ELR (cell line): Measurements from ENCODE around the gene ZDHHC14.

ENCODE experiments used
- DNase-seq: peaks from one replicate; pipeline ENCODE4 v3.0.0-alpha.2; 2015; ENCODE audit warnings: low read depth

The ZDHHC14 gene

DNA sequence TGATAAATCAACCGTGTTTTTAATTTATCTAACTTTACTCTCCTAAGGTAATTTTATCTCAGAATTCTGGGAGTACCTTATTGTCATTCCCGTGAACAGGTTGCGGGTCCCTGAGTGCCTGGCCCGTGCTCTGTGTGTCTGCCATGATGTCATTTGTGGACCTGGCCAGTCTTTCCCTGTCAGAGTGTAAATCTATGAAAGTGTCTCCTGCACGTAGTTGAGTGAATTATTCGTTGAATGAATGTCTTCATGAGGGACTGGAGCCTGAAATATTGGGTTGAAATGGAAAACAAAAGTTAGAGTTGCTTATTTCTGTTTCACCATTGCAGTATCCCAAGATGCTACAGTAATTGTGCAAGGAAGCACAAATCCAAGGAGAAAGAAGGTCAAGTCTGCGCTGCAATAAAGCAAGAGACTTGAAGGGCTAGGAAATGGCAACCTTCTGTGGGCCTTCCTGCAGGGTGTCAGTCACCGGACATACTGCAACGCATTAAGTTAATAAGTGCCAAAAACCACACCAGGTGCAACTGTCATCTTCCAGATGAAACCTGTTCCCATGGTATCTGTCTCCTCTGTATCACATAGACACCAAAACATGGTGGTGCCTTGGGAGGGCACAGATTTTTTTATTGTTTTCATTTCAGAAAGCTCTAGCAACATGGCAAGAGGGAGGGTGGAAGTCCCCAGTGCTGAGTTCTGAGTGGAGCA lies 135.5 kb downstream of the ZDHHC14 start:
- no peak for DNase-seq

- DNase-seq = no peak
Observed at GRCh38 chr6:157517601-157518359, 136.8 kb downstream of the ZDHHC14 start.

DNA sequence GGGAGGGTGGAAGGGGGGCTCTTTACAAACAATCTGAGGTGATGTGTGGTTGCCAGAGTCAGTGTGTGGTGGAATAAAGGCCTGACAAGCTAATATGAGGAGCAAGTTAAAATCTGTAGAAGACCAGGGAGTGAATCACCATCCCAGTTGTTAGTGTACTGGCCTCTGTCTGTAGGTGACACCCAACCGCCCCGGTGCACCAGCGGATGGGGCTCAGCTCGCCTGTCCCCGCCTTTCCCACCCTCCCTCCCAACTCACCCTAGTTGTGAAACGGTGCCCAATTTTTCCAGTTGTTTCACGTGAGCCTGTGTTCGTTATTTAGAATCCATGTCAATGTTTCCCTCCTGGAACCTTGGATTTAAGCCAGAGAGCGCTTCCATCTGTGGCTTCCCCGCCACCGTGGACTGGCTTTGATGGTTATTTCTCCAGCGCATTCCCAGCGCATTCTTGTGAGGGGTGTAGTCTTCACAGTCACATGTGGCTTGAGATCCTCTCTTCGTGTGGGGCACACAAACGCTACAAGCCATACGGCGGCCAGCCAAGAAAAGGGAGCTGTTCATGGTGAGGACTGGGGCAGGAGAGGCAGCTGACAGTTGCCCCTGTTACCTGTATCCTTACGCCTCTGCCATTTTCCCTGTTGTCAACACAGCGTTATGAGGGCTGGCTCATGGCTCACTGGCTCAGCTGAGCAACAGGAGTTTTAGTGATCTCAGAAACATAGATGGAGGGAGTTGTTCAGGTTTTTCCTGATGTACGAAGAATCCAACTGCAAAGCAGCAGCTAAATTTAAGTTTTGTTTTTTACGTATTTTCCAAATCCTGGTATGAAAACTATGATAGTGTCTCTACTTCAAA lies 137.6 kb downstream of the ZDHHC14 start:
- DNase-seq = no peak

DNA sequence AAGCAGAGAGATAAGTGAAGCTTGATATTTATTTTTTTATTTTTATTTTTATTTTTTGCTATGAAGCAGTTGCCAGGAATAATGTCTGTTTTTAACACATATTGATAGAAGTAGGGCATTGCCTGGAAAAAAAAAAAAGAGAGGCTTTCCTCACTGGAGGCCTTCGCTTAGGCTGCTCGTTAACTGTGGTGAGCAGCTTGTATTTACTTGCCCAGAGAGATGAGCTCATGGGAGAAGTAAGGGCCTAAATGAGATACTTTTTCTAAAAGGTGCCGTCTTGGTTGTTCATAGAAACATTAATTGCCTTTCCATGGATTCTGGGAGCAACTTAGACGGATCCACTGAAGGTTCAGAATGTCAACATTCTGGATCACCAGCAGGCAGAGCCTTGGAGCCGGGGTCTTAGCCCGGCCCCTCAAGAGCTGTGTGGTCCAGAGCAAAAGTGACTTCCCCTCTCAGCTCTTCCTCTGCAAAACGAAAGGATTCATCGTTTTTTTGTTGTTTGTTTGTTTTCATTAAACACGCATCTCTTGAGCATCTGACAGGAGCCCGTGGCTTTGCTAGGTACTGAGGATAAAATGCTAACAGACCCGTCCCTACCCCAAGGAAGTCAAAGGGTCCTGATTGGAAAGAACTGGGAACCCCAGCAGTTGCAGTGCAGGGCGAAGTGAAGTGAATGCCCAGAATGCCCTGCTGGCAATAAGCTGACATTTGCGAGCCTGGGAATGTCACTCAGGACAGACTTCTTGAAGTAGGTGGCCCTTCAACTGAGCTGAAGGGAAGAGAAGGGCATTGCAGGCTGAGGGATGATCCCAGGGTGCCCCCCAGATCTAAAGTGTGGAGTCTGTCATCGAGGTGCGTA lies 138.5 kb downstream of the ZDHHC14 start:
- no peak for DNase-seq

- DNase-seq = no peak
Observed at GRCh38 chr6:157520117-157520406, 139.1 kb downstream of the ZDHHC14 start.

- no peak for DNase-seq
Observed at GRCh38 chr6:157520596-157521361, 139.8 kb downstream of the ZDHHC14 start.

- no peak for DNase-seq
Observed at GRCh38 chr6:157521362-157522335, 140.7 kb downstream of the ZDHHC14 start.

DNA sequence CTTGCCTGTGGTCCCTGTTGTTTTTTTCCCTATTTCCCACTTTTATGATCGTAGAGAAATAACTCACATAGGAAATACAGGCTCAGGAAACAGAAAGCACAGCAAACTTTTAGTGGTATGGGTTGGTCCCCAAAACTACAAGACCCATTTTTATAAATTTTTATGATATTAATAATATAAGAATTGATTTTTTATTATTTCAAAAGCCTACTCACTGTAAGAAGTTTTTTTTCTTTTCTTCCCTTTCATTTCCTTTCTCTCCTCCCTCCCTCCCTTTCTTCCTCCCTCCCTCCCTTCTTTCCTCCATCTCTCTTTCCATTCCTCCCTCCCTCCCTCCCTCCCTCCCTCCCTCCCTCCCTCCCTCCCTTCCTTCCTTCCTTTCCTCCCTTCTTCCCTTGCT lies 141.5 kb downstream of the ZDHHC14 start:
- no peak for DNase-seq

DNA sequence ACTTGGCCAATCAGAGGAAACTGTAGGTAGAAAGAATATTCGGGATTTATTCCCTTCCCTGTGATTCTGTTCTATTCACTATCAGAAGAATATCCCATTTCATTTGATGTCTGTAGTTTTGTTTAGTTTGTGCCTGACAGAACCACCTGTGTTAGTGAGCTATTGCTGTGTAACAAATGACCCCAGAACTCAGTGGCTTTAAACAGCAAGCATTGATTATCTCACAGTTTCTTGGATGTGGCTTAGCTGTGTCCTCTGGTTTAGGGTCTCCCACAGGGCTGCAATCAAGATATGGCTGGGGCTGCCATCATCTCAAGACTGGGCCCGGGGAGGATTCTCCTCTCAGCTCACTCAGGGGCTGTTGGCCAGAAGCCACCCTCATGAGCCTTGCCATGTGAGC lies 143.7 kb downstream of the ZDHHC14 start:
- no peak for DNase-seq

GRCh38 chr6:157525292-157525889 lies 144.4 kb downstream of the ZDHHC14 start:
- DNase-seq = no peak

GRCh38 chr6:157525918-157526425 lies 145.0 kb downstream of the ZDHHC14 start:
- DNase-seq = no peak

GRCh38 chr6:157527471-157527907 lies 146.5 kb downstream of the ZDHHC14 start:
- no peak for DNase-seq

DNA sequence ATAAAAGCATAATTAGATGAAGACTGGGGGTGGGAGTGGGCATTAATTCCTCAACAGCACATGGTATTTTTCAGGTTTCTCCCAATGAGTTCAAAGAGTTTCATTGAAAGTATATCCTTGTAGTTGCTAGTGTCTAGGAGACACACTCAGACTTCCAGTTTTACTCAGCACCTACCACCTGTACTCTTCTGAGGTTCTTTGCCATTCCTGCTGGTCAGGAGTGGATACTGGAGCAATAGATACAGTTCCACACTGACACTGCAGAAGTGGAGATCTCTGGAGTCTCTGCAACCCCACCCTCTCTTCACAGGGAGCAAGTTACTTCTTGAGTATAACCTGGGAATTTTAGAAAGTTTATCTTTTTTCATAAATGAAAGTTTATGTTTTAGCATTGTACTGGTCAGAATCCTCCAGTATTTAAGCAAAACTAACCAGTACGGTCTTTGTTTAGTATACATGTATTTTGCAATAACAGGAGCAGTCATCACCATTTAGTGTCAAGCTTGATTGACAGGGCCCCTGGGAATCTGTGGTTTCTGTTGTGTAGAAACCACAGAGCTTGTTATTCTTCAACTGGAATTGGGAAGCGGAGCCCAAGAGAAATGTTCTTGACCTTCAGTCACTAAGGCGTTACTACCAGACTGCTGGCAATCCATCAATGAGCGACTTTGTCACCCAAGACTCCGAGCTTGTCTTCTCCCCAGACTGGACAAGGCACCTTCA lies 148.1 kb downstream of the ZDHHC14 start:
- no peak for DNase-seq

DNA sequence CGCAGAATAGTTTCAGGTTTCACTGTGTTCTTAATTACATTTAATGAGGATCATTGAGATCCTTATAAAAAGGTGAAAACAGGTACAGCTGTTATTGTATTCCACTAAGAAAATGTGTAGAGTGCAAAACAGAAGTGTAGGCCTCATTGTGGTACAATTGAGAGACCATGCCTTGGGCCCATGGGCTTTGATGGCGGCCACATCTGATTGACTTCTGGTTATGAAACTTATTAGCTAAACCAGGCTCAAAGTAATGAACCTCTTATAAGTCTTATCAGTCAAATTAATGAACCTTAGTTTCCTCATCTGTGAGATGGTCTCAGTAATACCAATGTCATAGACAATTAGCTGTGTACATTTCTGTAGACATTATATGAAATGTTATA lies 148.7 kb downstream of the ZDHHC14 start:
- no peak for DNase-seq

DNA sequence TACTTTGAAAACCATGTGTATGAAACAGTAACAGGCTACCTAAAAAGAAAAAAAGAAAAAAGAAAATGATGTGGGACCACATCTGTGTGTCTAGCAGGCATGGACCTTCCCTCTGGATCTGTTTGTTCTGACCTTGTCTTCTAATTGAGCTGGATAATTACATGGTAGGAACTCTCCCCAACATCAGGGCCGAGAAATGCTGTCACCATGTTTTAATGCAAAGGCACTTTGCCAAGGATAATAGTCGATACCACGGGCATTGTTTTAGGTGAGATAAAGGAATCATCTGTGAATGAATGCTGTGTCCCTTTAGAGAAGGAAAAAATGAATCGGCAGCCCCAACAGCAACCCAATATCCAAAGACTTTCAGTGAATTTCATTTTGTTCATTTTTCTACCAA lies 149.1 kb downstream of the ZDHHC14 start:
- no peak for DNase-seq

GRCh38 chr6:157530724-157531168 lies 149.8 kb downstream of the ZDHHC14 start:
- no peak for DNase-seq

- DNase-seq = no peak
Observed at GRCh38 chr6:157531169-157531985, 150.4 kb downstream of the ZDHHC14 start.

GRCh38 chr6:157531986-157532365 lies 151.0 kb downstream of the ZDHHC14 start:
- DNase-seq = no peak
